ENCODE results near the gene IVD.

IVD gene

DNA sequence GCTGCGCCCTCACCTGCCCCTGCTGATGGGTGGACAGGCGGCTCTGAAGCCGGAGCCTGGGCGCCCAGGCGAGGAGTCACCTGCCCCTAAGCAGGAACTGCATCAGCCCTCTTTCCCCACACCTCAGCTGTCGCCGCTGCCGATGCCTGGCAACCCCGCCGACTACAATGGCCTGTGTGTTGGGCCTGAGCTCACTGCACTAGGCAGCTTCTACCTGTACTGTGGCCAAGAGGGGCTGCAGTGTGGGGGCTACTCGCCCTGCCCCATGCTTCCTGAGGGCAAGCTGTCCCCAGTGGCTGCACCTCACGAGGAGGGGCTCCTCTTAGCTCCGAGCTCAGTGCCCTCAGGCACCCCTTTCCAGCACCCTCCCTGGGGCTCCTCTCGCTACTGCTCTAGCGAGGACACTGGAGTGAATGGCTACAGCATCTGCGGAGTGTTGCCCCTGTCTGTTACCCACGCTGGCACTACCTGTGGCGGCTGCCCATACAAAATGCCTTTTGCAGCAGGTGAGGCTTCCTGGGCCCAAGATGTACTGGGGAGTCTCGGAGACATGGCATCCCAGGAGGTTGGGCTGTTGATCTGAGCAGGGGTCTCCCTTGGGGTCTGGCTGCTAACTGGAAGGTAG is 53.9 kb downstream of the IVD start:
- DNase-seq (ENCODE audit: low read depth): no peak

DNA sequence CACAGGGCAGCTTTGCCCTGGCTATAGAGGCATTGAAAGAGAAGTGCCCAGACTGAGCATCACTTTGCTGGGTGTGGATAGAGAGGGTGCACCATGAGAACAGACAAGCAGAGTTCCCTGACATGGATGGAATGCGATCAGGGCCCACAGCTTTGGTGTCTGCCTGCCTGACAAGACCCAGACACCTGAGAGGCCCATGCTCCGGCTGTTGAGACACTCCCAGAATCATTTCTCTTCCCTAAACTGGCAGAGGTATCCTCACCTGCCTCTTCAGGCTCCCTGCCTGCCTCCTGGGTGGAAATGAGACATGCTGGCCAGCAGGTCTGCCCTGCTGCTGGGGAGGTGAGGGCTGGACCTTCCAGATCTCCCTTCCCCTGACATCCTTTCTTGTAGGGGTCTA is 54.8 kb downstream of the IVD start:
- no peak for DNase-seq (ENCODE audit: low read depth)

DNA sequence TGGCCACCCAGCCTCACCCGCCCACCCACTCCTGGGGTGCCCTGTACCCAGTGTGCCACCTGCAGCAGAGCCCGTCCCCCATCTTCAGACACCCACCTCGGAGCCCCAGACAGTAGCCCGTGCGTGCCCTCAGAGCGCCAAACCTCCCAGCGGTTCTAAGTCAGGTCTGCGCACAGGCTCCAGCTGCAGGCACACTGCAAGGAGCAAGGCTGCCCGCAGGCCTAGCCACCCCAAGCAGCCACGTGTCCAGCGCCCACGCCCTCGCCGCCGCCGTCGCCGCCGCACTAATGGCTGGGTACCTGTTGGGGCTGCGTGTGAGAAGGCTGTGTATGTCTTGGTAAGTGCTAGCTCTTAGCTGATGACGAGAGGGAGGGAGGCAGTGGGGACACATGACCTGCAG is 56.4 kb downstream of the IVD start:
- DNase-seq (ENCODE audit: low read depth): no peak

- no peak for DNase-seq (ENCODE audit: low read depth)
Observed at GRCh38 chr15:40463279-40463678, 57.7 kb downstream of the IVD start.

- no peak for DNase-seq (ENCODE audit: low read depth)
Observed at GRCh38 chr15:40463886-40464545, 58.4 kb downstream of the IVD start.

DNA sequence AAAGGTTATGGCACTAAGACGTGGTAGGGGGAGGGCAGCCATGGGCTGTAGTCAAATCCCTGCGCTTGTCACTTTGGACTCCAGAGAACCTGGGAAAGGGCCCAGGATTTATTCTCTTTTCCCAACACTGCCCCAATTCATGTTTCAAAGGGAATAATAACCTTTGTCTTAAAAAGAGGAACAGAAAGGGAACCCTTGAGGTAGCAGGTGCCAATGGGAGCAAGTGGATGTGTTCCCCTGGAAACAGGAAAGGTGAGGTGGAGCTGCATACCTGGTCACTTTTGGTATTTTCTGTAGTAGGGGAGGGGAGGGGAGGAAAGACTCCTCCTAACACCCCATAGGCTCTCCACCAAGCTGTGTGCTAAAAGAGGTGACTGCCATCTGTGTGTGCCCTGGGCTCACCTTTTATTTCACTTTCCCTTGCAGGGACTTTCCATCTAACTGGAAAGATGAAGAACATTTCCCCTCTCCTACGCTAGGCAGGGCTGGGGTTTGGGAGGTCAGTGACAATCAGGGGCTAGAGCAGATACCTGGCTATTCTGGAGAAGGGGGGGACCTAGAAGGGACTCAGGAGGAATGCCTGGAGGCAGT is 59.1 kb downstream of the IVD start:
- no peak for DNase-seq (ENCODE audit: low read depth)

DNA sequence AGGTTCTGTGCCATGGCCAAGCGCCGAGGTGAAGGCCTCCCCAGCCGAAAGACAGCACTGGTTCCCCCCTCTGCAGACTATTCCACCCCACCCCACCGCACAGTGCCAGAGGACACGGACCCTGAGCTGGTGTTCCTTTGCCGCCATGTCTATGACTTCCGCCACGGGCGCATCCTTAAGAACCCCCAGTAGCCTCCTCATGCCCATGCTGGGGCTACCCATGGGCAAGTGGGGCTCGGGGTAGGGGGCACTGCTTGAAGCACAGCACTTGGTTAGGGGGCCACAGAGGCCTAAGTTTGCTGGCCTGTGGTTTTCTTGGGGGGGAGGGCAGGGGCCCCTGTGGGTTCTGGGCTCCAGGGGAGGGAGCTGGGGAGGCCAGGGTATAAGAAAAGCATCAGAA is 60.3 kb downstream of the IVD start:
- no peak for DNase-seq (ENCODE audit: low read depth)

- no peak for DNase-seq (ENCODE audit: low read depth)
Observed at GRCh38 chr15:40466426-40467260, 61.0 kb downstream of the IVD start.

DNA sequence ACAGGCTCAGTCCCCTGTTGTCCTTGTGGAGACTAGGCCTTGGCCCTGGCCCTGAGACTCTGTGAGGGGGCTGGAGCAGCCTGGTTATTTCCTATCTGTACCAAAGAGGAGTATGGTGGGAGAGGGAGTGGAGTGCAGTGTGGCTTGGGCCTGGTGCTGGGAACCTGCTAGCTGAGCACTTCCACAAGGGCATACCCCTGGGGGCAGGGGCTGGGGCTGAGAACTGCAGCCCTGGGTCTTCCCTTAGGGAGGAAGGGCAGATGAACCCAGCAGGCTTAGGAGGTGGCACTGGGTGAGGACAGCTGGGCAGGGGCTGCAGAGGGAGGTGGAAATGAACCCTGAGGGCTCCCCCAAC is 61.6 kb downstream of the IVD start:
- no peak for DNase-seq (ENCODE audit: low read depth)

DNA sequence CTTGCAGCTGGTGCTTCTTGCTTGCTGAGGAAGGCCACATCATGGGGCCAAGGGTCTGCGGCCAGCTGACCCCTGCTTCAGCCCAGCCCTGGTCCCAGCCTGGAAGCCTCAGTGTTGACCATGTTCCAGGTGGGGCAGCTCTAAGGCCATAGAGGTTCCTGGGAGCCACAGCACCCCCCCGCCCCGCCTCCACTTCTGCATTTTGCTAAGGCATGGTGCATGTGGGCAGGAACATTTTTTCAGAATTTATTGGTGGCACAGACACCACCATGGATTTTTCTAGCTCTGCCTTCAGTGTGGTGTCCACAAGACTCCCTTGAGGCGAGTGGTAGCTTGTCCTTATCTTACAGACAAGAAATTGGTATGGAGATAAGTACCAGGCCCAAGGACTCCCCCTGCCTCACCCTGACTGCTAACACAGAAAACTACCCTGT is 63.3 kb downstream of the IVD start:
- no peak for DNase-seq (ENCODE audit: low read depth)

DNA sequence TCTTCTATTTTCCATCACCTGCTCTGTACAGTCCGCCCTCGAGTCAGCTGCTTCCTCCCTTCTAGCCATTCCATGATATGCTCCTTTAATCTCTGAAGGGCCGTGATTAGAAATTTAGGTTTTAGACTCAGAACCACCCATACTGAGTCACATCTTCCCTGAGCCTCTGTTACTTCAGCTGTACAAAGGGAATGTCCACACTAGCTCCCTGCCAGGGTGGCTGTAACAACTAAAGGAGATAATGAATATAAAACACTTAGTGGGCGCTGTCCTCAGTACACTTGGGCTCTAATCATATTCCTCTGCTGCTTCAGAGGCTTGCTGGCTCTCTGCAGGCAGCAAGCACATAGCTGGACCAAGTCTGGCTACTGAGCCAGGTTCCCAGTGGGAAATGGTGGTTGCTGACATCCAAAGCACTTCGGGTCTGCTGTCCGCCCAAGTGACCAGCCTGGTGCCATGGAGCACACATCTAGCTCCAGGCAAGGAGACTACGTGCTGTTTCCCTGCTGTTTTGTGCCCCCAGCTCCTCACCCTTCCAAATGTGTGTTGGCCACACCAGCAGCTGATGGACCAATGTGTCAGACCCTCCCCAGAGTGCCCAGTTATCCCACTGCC is 64.3 kb downstream of the IVD start:
- DNase-seq (ENCODE audit: low read depth): no peak

DNA sequence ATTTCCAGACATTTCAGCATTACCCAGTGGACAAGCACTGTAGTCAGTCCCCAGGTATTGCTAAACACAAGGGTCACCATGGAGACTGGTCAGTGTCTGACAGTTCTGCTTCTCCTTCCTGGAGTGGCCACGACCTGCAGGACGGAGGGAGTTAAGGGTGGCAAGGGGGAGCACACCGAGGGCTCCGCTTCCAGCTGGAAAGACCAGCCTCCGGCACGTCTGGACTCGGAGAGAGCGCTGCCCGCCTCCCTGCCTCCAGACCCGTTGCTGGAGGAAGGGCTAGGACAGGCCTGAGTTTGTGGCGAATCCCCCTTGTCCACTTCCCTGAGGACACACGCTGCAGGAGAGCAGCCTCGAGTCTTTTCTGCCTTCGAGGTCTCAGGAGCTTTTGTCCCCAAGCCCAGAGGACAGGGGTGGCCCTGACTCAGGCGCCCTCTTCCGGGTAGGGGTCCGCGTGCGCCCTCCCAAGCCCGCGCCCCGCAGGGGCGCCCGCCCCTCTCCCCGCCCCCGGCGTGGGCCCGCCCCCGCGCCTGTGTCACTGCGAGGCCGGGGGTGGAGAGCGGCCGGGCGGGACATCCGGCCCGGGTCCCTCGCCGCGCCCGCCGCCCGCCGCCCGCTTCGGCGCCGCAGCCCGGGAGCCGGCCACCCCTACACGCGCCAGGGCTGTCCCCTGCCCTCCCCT is 65.0 kb downstream of the IVD start, which contains the start of gene CHST14:
Gene CHST14, plus strand, starts transcription at position 562 of the 682 bp plus-strand sequence. CDS start 230 bp downstream, outside the sequence.
- peak; percentile 25 for DNase-seq (ENCODE audit: low read depth)

Measured in GM04504 (cell line).